Ovary (tissue), 3 donors: ENCODE measurements around the gene EYA2.

Experiments
- CTCF ChIP-seq, 3 donors: fragments of 450-650 bp in 2 of 3; fragments of 200-600 bp in 1 of 3; IDR thresholded peaks; one replicate each; pipeline versions ENCODE4 v1.5.1 to v1.8.0; 2016 to 2022; ENCODE audit warnings: antibody characterized with exemption in 3 of 3, mild to moderate bottlenecking in 1 of 3
- EP300 ChIP-seq: sonication (generic); formaldehyde crosslinking; IDR thresholded peaks from one replicate; pipeline ENCODE4 v1.6.1; 2017; ENCODE audit warnings: antibody characterized with exemption
- POLR2A ChIP-seq: fragments of 450-650 bp; IDR thresholded peaks from one replicate; pipeline ENCODE4 v1.6.1; 2017; ENCODE audit warnings: antibody characterized with exemption, mild to moderate bottlenecking, moderate library complexity
- donor health status: DM: no; HTN: no; CAD: no.

- no peak for TF ChIP-seq CTCF (IDR thresholded peaks at IDR 0.05)
- TF ChIP-seq POLR2A = no peak
- no peak for TF ChIP-seq EP300
These were observed 255.3 kb downstream of the EYA2 start for GRCh38 chr20:47149939-47150338.
